Measurements from ENCODE around the gene PAX6. TPM values are rescaled to one million over a fixed set of nuclear protein-coding genes. Genes with fewer than 3 reads are reported as not detected.

PAX6 gene
- total RNA-seq, 4 donors from 2014 or later, result not detected

DNA sequence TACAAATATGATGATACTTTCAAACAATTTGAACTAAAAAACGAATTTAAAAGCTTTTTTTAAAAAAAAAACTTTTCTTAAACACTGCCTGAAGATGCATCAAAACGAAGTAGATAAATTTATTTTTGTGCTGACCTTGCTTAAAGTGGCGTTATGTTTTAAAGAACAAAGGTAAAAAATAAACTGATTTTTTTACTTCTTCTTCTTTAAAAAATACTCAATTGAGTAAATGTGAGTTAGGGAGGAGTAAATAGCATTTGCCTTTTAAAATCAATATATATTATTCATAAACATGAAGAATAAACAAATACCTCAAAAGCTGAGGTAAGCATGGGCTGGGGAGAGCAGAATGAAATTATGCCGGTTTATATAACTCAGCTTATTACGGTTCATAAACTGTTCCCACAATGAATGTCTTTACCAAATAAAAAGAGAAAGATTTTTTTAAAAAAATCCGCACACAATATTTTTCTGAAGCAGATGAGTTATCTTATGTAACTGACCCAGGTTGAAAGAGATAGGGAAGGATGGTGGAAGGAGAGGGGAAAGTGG is 9.0 kb downstream of the PAX6 start:
- TF ChIP-seq, protein P1, sequence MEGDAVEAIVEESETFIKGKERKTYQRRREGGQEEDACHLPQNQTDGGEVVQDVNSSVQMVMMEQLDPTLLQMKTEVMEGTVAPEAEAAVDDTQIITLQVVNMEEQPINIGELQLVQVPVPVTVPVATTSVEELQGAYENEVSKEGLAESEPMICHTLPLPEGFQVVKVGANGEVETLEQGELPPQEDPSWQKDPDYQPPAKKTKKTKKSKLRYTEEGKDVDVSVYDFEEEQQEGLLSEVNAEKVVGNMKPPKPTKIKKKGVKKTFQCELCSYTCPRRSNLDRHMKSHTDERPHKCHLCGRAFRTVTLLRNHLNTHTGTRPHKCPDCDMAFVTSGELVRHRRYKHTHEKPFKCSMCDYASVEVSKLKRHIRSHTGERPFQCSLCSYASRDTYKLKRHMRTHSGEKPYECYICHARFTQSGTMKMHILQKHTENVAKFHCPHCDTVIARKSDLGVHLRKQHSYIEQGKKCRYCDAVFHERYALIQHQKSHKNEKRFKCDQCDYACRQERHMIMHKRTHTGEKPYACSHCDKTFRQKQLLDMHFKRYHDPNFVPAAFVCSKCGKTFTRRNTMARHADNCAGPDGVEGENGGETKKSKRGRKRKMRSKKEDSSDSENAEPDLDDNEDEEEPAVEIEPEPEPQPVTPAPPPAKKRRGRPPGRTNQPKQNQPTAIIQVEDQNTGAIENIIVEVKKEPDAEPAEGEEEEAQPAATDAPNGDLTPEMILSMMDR (IDR thresholded peaks at IDR 0.05; ENCODE audit: low read depth), result no peak

DNA sequence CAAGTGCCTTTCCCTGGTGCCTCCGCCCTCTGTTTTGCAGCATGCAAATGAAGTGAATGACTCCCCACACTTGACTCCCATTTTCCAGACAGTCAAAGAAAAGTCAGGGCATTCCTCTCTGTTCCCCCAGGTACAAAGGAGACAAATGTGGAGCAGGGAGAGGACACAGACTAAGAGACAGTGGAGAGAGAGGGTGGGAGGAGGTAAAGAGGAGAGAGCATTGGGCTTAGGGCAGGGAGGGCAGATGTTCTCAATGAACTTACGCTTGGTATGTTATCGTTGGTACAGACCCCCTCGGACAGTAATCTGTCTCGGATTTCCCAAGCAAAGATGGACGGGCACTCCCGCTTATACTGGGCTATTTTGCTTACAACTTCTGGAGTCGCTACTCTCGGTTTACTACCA is 9.8 kb downstream of the PAX6 start:
- TF ChIP-seq, protein P1 (IDR thresholded peaks at IDR 0.05; ENCODE audit: low read depth), result no peak

DNA sequence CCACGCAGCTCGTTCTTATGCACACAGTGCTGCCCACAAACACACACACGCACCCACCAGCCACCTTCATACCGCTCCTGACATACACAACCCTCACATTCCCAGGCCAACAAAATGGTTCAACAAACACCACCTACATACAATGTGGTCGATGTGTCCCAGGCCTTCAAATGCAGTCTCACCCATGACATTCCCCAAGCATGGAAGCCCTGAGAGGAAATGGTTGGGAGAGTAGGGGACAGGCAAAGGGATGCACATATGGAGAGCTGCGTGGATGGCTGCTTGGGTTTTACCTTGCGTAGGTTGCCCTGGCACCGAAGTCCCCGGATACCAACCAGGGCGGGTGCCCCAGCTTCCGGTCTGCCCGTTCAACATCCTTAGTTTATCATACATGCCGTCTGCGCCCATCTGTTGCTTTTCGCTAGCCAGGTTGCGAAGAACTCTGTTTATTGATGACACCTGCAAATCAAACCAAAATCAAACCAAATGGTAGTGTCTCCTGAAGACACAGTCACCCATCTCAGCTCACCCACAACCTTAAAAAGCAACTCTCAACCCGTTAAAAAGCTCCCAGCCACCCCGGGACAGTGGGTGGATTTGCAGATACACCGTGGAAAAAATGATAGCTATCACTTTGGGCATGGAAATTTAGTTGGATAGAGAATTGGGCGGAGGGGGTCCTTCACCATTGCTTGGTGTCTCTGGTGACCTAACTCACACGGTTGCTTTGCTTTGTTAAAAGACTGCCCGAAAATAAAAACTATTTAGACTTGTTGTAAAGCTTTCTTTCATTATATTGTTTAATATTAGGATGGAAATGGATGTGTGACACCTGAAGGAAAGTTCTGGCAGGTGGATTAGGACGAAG is 10.5 kb downstream of the PAX6 start:
- TF ChIP-seq, protein P1 (IDR thresholded peaks at IDR 0.05; ENCODE audit: low read depth), result no peak

DNA sequence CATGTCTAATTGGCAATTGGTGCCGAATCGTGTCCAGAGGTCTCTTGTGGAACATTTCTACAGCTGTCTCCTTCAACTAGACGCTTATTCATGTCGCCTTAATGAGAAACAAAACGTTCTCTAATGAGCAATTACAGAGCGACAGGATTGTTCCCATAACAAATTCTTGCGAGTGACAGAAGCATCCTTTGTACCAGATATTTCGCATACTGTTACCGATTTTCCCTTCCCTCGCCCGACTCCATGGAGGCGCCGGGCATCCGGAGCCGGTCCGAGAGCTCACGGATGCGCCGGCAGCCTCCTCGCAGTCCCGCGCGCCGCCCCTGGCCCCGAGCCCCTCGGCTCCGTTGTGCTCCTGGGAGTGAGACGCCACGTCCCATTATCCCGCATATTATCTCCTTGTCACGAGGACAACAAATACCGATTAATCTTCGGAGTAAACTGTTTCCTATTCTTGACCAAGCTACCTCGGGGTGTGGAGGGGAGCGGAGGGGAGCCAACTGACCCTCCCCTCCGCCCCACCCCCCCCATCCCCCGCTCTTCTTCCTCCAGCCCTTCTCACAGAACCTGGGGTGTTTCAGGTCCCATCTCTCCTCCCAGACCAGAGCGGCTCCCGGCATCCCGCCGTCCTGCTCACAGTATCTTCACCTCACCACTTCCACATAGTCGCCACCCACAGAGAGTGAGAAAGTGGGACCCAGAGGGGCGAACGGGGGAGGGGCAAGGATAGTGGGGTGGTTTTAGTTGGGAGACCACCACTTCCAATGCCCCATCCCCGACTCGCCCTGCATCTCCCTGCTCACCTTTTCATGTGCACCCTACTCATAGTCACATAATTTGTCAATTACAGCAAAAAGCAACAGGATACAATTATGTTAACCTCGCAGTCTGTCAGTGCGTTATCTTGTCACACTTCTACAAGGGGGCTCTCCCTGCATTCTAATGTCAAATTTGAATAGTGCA is 11.4 kb downstream of the PAX6 start:
- TF ChIP-seq, protein P1 (IDR thresholded peaks at IDR 0.05; ENCODE audit: low read depth), result no peak

DNA sequence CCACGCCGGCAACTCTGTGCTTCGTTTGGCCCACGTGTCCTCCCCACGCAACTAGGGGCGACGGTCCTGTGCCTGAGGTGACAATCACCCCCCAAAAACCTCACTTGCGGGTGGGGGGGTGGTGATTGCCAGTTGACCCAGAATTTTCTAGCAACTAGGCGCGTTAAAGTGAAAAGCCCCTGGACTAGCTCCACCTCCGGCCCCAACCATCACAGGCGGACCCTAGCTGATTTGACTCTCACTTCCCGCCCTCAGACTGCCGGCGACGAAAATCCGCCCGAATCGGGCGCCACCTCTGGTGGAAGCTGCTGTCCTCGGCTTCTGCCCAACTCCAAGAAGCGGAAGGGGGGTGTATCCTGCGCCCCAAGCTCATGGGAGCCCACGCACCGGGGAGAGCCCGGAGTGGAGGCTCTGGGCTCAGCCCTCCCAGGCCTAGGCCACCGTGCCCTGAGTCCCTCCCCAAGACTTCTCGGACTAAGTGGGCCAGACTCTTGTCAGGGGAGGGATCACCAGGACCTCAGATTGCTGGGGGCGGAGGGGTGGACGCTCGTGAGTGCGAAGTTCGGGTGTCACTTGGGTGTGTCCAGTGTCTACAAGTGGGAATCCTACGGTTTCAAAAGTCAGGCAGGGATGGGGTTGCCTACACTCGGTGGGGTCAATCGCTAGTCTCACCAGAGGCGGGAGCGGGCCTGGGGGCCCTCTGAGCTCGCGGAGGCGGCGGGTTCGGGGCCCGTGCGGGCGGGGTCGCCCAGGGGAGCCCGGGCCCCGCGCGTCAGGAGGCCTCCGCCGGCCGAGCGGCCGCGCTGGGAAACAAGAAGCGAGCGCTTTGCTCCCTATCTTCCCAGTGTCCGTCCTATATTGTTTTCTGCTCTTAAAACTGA is 12.3 kb downstream of the PAX6 start:
- TF ChIP-seq, protein P1 (IDR thresholded peaks at IDR 0.05; ENCODE audit: low read depth), result no peak

DNA sequence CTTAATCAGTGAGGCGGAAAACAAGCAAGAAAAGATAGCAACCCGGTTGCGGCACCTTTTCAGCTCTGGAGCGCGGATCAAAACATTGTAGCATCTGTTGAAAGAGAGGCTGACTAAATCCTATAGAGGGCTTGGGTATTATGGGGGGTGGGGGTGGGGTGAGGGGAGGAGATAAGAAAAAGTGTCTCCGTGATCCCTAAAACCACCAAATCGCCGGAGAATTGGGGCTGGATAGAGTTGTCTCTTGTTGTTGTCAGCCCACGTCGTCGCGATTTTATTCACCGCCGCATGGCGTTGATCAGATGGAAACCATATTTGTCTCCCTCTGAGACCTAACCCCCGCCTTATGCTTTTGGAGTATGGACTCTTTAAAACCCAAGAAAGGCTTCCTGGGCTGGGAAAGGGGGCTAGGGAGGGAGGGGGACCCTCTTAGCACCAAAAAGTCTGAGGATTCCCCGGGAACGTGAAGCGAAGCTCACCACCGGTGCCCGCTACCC is 13.0 kb downstream of the PAX6 start:
- TF ChIP-seq, protein P1 (IDR thresholded peaks at IDR 0.05; ENCODE audit: low read depth), result no peak
